GM06990 (cell line): ENCODE measurements around the gene DRG2.

Source experiments
- DNase-seq: peaks from one replicate; pipeline ENCODE4 v3.0.0-alpha.2; 2011; ENCODE audit not compliant: insufficient read length; ENCODE audit errors: extremely low read depth
- H3K27me3 ChIP-seq: replicated peaks from 2 replicates; pipeline ENCODE4 v1.6.0; 2011; ENCODE audit warnings: low read length; ENCODE audit not compliant: control insufficient read depth, insufficient read depth
- H3K36me3 ChIP-seq: 2 replicates; pipeline ENCODE4 v1.5.1; 2011; ENCODE audit warnings: low read length; ENCODE audit not compliant: control insufficient read depth, insufficient read depth
- H3K4me3 ChIP-seq: replicated peaks from 2 replicates; pipeline ENCODE4 v1.5.1; 2011; ENCODE audit warnings: low read depth, mild to moderate bottlenecking, control low read depth, low read length
- CTCF ChIP-seq: IDR thresholded peaks from 2 replicates; pipeline ENCODE4 v1.5.1; 2011; ENCODE audit warnings: low read length, control low read depth, mild to moderate bottlenecking, inconsistent platforms; ENCODE audit not compliant: insufficient read depth, poor library complexity, severe bottlenecking

The DRG2 gene

GRCh38 chr17:18119938-18120337 lies 32.2 kb downstream of the DRG2 start:
- no peak for TF ChIP-seq CTCF
- H3K36me3 ChIP-seq = no peaks in the 10 kb centered on the region
- H3K4me3 ChIP-seq = no peak overlapping the region
- no peaks in the 10 kb centered on the region; the same call in 1 of the 2 replicates for H3K27me3 ChIP-seq
- DNase-seq = no peak

GRCh38 chr17:18120461-18121017 lies 32.8 kb downstream of the DRG2 start:
- Histone ChIP-seq H3K4me3 (no peak overlapping the region), H3K36me3 (no peaks in the 10 kb centered on the region), H3K27me3 (no peaks in the 10 kb centered on the region; the same call in 1 of the 2 replicates)
- DNase-seq = no peak
- TF ChIP-seq CTCF = no peak

- no peak overlapping the region for H3K4me3 ChIP-seq
- no peak for DNase-seq
- no peak for TF ChIP-seq CTCF
- no peaks in the 10 kb centered on the region; the same call in 1 of the 2 replicates for H3K27me3 ChIP-seq
- no peaks in the 10 kb centered on the region for H3K36me3 ChIP-seq
These were observed 33.6 kb downstream of the DRG2 start for GRCh38 chr17:18121144-18121910.

GRCh38 chr17:18122990-18123753 lies 35.4 kb downstream of the DRG2 start:
- no peak for TF ChIP-seq CTCF
- no peak overlapping the region for H3K4me3 ChIP-seq
- DNase-seq = no peak
- peaks cover 1% of the 10 kb centered on the region; the same call in 1 of the 2 replicates for H3K27me3 ChIP-seq
- H3K36me3 ChIP-seq = no peaks in the 10 kb centered on the region

GRCh38 chr17:18124345-18125126 lies 36.8 kb downstream of the DRG2 start:
- TF ChIP-seq CTCF = no peak
- Histone ChIP-seq H3K27me3 (peaks cover 1% of the 10 kb centered on the region; the same call in 1 of the 2 replicates), H3K36me3 (no peaks in the 10 kb centered on the region), H3K4me3 (no peak overlapping the region)
- no peak for DNase-seq
